ENCODE results near the gene WEE1.

DNA sequence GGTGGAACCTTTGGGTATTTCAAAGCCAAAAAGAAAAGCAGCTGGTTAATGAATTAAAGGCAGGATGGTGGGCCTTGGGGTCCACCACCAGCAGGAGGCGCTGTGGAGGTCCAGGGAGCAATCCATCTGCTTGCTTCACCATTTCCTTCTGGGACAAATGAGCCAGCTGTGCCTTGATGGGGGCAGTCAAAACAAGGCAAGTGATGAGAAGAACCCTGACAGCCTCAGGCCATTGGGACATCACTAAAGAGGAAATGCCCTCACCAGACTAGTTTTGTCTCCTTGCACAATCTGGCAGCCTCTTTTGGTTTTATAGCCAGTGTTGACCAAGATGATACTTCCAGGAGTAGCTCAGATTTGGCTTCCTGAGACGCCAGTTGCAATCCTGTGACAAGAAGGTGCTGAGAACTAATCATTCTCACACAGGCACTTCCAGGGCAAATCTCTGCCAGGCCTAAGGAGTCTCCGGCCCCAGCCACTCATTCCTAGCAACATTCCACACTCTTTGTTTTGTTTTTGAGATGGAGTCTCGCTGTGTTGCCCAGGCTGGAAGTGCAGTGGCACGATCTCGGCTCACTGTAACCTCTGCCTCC, 38.2 kb upstream of the WEE1 start:
- TF ChIP-seq SUZ12 (IDR thresholded peaks at IDR 0.05) (no peak), FOXA1 (IDR thresholded peaks at IDR 0.05) (no peak)

Measured in HEK293T (cell line).